ENCODE measurements around the gene TRIM32.

TRIM32 gene

DNA sequence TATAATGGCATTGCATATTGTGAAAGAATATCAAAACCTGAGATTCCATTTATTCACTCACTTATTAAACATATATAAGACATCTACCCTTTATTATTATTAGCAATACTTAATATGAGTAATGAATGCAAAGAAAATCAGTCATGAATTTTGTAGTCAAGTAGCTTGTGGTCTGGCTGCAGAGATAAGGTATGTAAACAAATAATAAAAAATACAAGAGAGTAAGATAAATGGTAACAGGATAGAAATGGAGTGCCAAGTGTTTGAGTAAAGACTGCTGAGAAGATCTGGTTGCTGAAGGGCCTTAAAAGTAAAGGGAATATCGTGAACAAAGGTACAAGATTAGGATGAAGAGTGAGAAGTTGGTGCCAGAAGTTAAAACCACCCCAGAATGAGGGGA is 18.4 kb downstream of the TRIM32 start:
- Mint-ChIP-seq H3K27me3 (no peaks in the 10 kb centered on the region), H3K4me1 (peaks cover 19% of the 10 kb centered on the region), H3K36me3 (ENCODE audit: low read depth) (peaks cover 22% of the 10 kb centered on the region), H3K4me3 (no peak overlapping the region), H3K27ac (no peak overlapping the region), H3K9me3 (peaks cover 11% of the 10 kb centered on the region)
- ATAC-seq (no peak), DNase-seq (no peak)

GRCh38 chr9:116706310-116707290 is 19.5 kb downstream of the TRIM32 start:
- no peak overlapping the region for H3K27ac Mint-ChIP-seq
- H3K27me3 Mint-ChIP-seq, result no peaks in the 10 kb centered on the region
- ATAC-seq (no peak), DNase-seq (no peak)
- peaks cover 11% of the 10 kb centered on the region for H3K9me3 Mint-ChIP-seq
- H3K36me3 Mint-ChIP-seq (ENCODE audit: low read depth), result peaks cover 12% of the 10 kb centered on the region
- H3K4me1 Mint-ChIP-seq, result peaks cover 9% of the 10 kb centered on the region
- H3K4me3 Mint-ChIP-seq, result no peak overlapping the region

DNA sequence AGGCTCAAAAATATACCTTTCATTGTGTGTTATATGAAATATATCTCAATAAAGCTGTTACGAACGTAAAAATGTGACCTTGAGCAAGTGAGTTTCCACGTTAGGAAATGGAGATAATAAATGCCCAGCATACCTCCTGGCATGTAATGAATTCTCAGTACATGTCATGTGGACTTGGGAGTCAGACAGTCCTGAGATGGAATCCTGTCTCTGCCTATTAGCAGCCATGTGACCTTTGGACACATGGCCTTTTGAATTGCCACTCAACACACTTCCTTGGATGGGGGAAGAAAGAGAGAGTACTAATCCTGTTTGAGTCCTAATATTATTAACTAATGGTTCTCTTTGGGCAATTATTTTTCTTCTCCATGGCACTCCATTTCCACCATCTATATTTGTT is 25.7 kb downstream of the TRIM32 start:
- H3K36me3 Mint-ChIP-seq (ENCODE audit: low read depth), result no peaks in the 10 kb centered on the region
- H3K4me3 Mint-ChIP-seq, result no peak overlapping the region
- no peak overlapping the region for H3K27ac Mint-ChIP-seq
- DNase-seq (no peak), ATAC-seq (no peak)
- no peaks in the 10 kb centered on the region for H3K27me3 Mint-ChIP-seq
- H3K9me3 Mint-ChIP-seq, result no peaks in the 10 kb centered on the region
- no peaks in the 10 kb centered on the region for H3K4me1 Mint-ChIP-seq

- H3K4me1 Mint-ChIP-seq, result no peaks in the 10 kb centered on the region
- H3K9me3 Mint-ChIP-seq, result no peaks in the 10 kb centered on the region
- no peak overlapping the region for H3K27ac Mint-ChIP-seq
- H3K36me3 Mint-ChIP-seq (ENCODE audit: low read depth), result no peaks in the 10 kb centered on the region
- H3K27me3 Mint-ChIP-seq, result no peaks in the 10 kb centered on the region
- no peak overlapping the region for H3K4me3 Mint-ChIP-seq
- ATAC-seq, result no peak
- DNase-seq, result no peak
Observed at GRCh38 chr9:116713271-116713670, 26.2 kb downstream of the TRIM32 start.

DNA sequence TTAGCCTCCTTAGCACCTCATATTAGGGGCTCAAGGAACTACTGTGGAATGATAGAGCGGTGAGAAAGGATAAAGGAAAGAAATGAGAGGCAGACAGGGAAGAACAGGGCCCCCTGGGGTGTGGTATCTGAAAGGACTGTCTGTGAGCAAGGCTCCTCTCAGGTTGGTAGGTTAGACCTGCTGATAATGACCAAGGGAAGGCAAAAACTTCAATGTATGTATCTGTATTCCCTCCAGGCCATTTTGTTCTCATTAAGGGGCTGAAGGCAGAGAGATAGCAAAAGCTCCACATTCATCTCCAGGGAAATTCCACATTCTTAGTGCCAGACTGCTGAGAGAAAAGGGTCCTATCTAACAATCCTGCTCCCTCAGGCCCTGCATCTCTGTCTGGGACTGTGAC is 28.6 kb downstream of the TRIM32 start:
- no peaks in the 10 kb centered on the region for H3K4me1 Mint-ChIP-seq
- no peak overlapping the region for H3K4me3 Mint-ChIP-seq
- ATAC-seq (no peak), DNase-seq (no peak)
- H3K27ac Mint-ChIP-seq, result no peak overlapping the region
- H3K27me3 Mint-ChIP-seq, result peaks cover 2% of the 10 kb centered on the region
- no peaks in the 10 kb centered on the region for H3K9me3 Mint-ChIP-seq
- H3K36me3 Mint-ChIP-seq (ENCODE audit: low read depth), result no peaks in the 10 kb centered on the region

GRCh38 chr9:116716438-116716837 is 29.3 kb downstream of the TRIM32 start:
- no peaks in the 10 kb centered on the region for H3K9me3 Mint-ChIP-seq

GRCh38 chr9:116717150-116717549 is 30.0 kb downstream of the TRIM32 start:
- ATAC-seq (no peak), DNase-seq (no peak)
- H3K4me3 Mint-ChIP-seq, result no peak overlapping the region
- H3K4me1 Mint-ChIP-seq, result no peaks in the 10 kb centered on the region
- H3K27me3 Mint-ChIP-seq, result peaks cover 2% of the 10 kb centered on the region
- no peak overlapping the region for H3K27ac Mint-ChIP-seq
- H3K36me3 Mint-ChIP-seq (ENCODE audit: low read depth), result no peaks in the 10 kb centered on the region
- H3K9me3 Mint-ChIP-seq, result no peaks in the 10 kb centered on the region

More at GRCh38 chr9:116716438-116716837, 29.3 kb downstream of the TRIM32 start:
- DNase-seq (no peak), ATAC-seq (no peak)
- H3K36me3 Mint-ChIP-seq (ENCODE audit: low read depth), result no peaks in the 10 kb centered on the region
- H3K27me3 Mint-ChIP-seq, result peaks cover 2% of the 10 kb centered on the region
- H3K4me1 Mint-ChIP-seq, result no peaks in the 10 kb centered on the region
- no peak overlapping the region for H3K4me3 Mint-ChIP-seq
- no peak overlapping the region for H3K27ac Mint-ChIP-seq

GRCh38 chr9:116718111-116718510 is 31.0 kb downstream of the TRIM32 start:
- Mint-ChIP-seq H3K27ac (no peak overlapping the region), H3K4me1 (no peaks in the 10 kb centered on the region), H3K9me3 (no peaks in the 10 kb centered on the region), H3K27me3 (peaks cover 2% of the 10 kb centered on the region), H3K36me3 (ENCODE audit: low read depth) (no peaks in the 10 kb centered on the region), H3K4me3 (no peak overlapping the region)
- no peak for DNase-seq
- ATAC-seq, result no peak

GRCh38 chr9:116720111-116720510 is 33.0 kb downstream of the TRIM32 start:
- no peak overlapping the region for H3K27ac Mint-ChIP-seq
- DNase-seq, result no peak
- H3K9me3 Mint-ChIP-seq, result no peaks in the 10 kb centered on the region
- no peak for ATAC-seq
- no peak overlapping the region for H3K4me3 Mint-ChIP-seq
- H3K27me3 Mint-ChIP-seq, result peaks cover 4% of the 10 kb centered on the region
- no peaks in the 10 kb centered on the region for H3K36me3 Mint-ChIP-seq (ENCODE audit: low read depth)
- no peaks in the 10 kb centered on the region for H3K4me1 Mint-ChIP-seq

DNA sequence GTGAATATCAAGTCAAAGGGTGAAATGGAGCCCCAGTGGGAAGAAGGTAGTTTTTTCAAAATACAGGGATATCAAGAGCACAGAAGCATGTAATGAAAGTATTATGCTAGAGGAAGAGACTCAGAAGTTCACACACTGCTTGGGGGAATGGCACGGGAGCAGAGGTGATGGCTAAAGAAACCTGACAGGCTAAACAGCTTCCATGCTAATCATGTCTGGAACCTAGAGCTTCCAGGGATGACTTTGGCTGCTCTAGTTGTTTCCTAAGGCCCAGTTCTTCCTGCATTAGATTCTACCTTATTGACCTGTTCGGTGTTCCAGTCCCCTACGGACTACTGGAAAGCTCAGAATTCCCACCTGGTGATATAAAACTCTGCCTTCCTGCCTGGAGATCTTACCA is 34.3 kb downstream of the TRIM32 start:
- ATAC-seq (no peak), DNase-seq (no peak)
- no peak overlapping the region for H3K27ac Mint-ChIP-seq
- no peaks in the 10 kb centered on the region for H3K4me1 Mint-ChIP-seq
- no peaks in the 10 kb centered on the region for H3K36me3 Mint-ChIP-seq (ENCODE audit: low read depth)
- peaks cover 4% of the 10 kb centered on the region for H3K27me3 Mint-ChIP-seq
- no peaks in the 10 kb centered on the region for H3K9me3 Mint-ChIP-seq
- H3K4me3 Mint-ChIP-seq, result no peak overlapping the region

- DNase-seq, result no peak
- Mint-ChIP-seq H3K36me3 (ENCODE audit: low read depth) (no peaks in the 10 kb centered on the region), H3K4me3 (no peak overlapping the region), H3K27me3 (peaks cover 4% of the 10 kb centered on the region), H3K9me3 (no peaks in the 10 kb centered on the region), H3K27ac (no peak overlapping the region), H3K4me1 (no peaks in the 10 kb centered on the region)
- no peak for ATAC-seq
Observed at GRCh38 chr9:116721944-116722343, 34.8 kb downstream of the TRIM32 start.

- no peak overlapping the region for H3K27ac Mint-ChIP-seq
- H3K36me3 Mint-ChIP-seq (ENCODE audit: low read depth), result no peaks in the 10 kb centered on the region
- H3K27me3 Mint-ChIP-seq, result peaks cover 6% of the 10 kb centered on the region
- ATAC-seq, result no peak
- no peaks in the 10 kb centered on the region for H3K9me3 Mint-ChIP-seq
- no peak for DNase-seq
- H3K4me1 Mint-ChIP-seq, result no peaks in the 10 kb centered on the region
- H3K4me3 Mint-ChIP-seq, result no peak overlapping the region
Observed at GRCh38 chr9:116724123-116724522, 37.0 kb downstream of the TRIM32 start.

- Mint-ChIP-seq H3K4me3 (no peak overlapping the region), H3K36me3 (ENCODE audit: low read depth) (no peaks in the 10 kb centered on the region), H3K4me1 (no peaks in the 10 kb centered on the region), H3K27ac (no peak overlapping the region), H3K27me3 (peaks cover 4% of the 10 kb centered on the region), H3K9me3 (no peaks in the 10 kb centered on the region)
- ATAC-seq (no peak), DNase-seq (no peak)
Observed at GRCh38 chr9:116726602-116727001, 39.5 kb downstream of the TRIM32 start.

DNA sequence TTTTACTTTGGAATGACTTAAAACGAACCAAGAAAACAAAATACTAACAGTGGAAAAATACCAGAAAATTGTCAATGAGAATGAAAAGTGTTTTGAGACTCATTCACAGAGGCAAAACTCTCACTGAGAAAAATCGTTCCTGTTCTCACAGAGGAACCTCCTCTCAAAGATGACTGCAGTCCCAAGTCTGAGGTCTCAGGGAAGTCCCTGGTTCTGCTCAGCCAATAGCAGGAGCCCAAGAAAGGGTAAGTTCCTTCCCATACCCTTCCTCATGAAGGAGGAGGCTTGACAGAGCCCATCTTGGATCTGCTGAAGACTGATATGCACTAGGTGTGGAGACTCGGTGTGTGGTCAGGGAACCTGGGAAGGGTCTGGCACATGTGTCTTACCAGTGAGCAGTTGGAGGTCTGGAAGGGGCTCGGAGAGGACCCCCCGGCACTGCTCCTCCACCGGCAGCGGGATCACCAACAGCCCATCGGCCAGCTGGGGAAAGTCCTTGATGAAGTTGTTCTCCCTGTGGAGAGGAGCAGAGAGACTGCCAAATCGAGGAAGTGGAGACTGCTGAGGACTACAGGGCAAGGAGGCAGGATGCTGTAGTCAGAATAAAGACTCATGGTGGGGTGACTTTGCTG is 46.0 kb downstream of the TRIM32 start:
- no peaks in the 10 kb centered on the region for H3K36me3 Mint-ChIP-seq (ENCODE audit: low read depth)
- no peak for ATAC-seq
- no peaks in the 10 kb centered on the region for H3K9me3 Mint-ChIP-seq
- H3K4me1 Mint-ChIP-seq, result no peaks in the 10 kb centered on the region
- H3K27me3 Mint-ChIP-seq, result peaks cover 8% of the 10 kb centered on the region
- no peak for DNase-seq
- H3K27ac Mint-ChIP-seq, result no peak overlapping the region
- no peak overlapping the region for H3K4me3 Mint-ChIP-seq

All from activated naive CD8-positive, alpha-beta T cell treated with anti-CD3 and anti-CD28 coated beads, Interleukin-2, amount 50 U/mL, for 24 hours (primary cell).